Endodermal cell (in vitro differentiated cells): ENCODE data around the gene ZNF593OS. TPM values are rescaled to one million over a fixed set of nuclear protein-coding genes. Genes with fewer than 3 reads are reported as not detected.

Source experiments
- DNase-seq: peaks from one replicate; pipeline ENCODE4 v3.0.0-alpha.2; 2017
- H3K27ac ChIP-seq: 2 replicates; pipeline ENCODE4 v1.5.1; 2013; ENCODE audit warnings: mild to moderate bottlenecking, low read depth, low read length, moderate library complexity
- H3K27me3 ChIP-seq: 2 replicates; pipeline ENCODE4 v1.6.1; 2013; ENCODE audit warnings: mild to moderate bottlenecking, low read length, moderate library complexity; ENCODE audit not compliant: insufficient read depth, control insufficient read depth, poor library complexity, severe bottlenecking
- H3K36me3 ChIP-seq: 2 replicates; pipeline ENCODE4 v1.7.0; 2013; ENCODE audit warnings: mild to moderate bottlenecking, low read length, moderate library complexity; ENCODE audit not compliant: control insufficient read depth, insufficient read depth
- H3K4me1 ChIP-seq: one replicate; pipeline ENCODE4 v1.7.0; 2013; ENCODE audit warnings: low read length; ENCODE audit not compliant: control insufficient read depth, insufficient read depth
- H3K4me3 ChIP-seq: 2 replicates; pipeline ENCODE4 v1.5.1; 2013; ENCODE audit warnings: mild to moderate bottlenecking, low read length, moderate library complexity
- H3K9ac ChIP-seq: 2 replicates; pipeline ENCODE4 v1.6.1; 2013; ENCODE audit warnings: mild to moderate bottlenecking, low read length, moderate library complexity; ENCODE audit not compliant: poor library complexity, severe bottlenecking; ENCODE audit errors: extremely low read depth
- H3K9me3 ChIP-seq: 2 replicates; pipeline ENCODE4 v1.6.1; 2013; ENCODE audit warnings: mild to moderate bottlenecking, low read length, moderate library complexity; ENCODE audit not compliant: control insufficient read depth
- H3K27ac Mint-ChIP-seq: 2 replicates; pipeline ENCODE4 v1.8.0; 2020; ENCODE audit warnings: mixed read lengths
- H3K27me3 Mint-ChIP-seq: 2 replicates; pipeline ENCODE4 v1.8.0; 2021; ENCODE audit warnings: mild to moderate bottlenecking, mixed read lengths; ENCODE audit not compliant: insufficient read depth
- H3K36me3 Mint-ChIP-seq: 2 replicates; pipeline ENCODE4 v1.8.0; 2020; ENCODE audit warnings: low read depth, mixed read lengths
- H3K4me1 Mint-ChIP-seq: 2 replicates; pipeline ENCODE4 v1.8.0; 2020; ENCODE audit warnings: mixed read lengths
- H3K4me3 Mint-ChIP-seq: 2 replicates; pipeline ENCODE4 v1.8.0; 2020; ENCODE audit warnings: mild to moderate bottlenecking, moderate library complexity, mixed read lengths
- H3K9me3 Mint-ChIP-seq: 2 replicates; pipeline ENCODE4 v1.8.0; 2020; ENCODE audit warnings: mild to moderate bottlenecking, mixed read lengths
- WGBS, 2 experiments: methylation state at CpG; one replicate each; pipeline versions ENCODE4 v1.1.5 to v1.1.7; 2013; ENCODE audit warnings: missing lambda C conversion rate in 2 of 2, mixed read lengths in 1 of 2; ENCODE audit not compliant: insufficient coverage in 1 of 2, insufficient read length in 1 of 2; 5-methylcytosine and 5-hydroxymethylcytosine counted together
- total RNA-seq, 2 donors: library from RNA; stranded (reverse); fragmentation: NEBNext Ultra II Directional in 1 of 2; extraction: Animal tissue kit (Norgen Biotek cat#: 25700) in 1 of 2; gene quantifications; 2 replicates in 1 of 2; 3 replicates in 1 of 2; pipeline ENCODE4 v1.2.1, GENCODE V29; 2021
- TF ChIP-seq, protein P1 (sequence below): fragments of 200-600 bp; sonication (generic); conservative IDR thresholded peaks from 2 replicates; pipeline ENCODE4 v1.5.0; 2021; ENCODE audit warnings: antibody characterized with exemption, mild to moderate bottlenecking

ZNF593OS gene
- total RNA-seq, 2 donors from 2014 or later = not detected

- Histone ChIP-seq H3K9ac (no peak overlapping the region), H3K27me3 (no peaks in the 10 kb centered on the region), H3K36me3 (peaks cover 5% of the 10 kb centered on the region), H3K4me3 (no peak overlapping the region), H3K9me3 (no peaks in the 10 kb centered on the region), H3K27ac (no peak overlapping the region), H3K4me1 (no peaks in the 10 kb centered on the region)
- peak overlapping the region; percentile 65 for H3K27ac Mint-ChIP-seq
- TF ChIP-seq, protein P1, sequence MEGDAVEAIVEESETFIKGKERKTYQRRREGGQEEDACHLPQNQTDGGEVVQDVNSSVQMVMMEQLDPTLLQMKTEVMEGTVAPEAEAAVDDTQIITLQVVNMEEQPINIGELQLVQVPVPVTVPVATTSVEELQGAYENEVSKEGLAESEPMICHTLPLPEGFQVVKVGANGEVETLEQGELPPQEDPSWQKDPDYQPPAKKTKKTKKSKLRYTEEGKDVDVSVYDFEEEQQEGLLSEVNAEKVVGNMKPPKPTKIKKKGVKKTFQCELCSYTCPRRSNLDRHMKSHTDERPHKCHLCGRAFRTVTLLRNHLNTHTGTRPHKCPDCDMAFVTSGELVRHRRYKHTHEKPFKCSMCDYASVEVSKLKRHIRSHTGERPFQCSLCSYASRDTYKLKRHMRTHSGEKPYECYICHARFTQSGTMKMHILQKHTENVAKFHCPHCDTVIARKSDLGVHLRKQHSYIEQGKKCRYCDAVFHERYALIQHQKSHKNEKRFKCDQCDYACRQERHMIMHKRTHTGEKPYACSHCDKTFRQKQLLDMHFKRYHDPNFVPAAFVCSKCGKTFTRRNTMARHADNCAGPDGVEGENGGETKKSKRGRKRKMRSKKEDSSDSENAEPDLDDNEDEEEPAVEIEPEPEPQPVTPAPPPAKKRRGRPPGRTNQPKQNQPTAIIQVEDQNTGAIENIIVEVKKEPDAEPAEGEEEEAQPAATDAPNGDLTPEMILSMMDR = no peak
- peaks cover 29% of the 10 kb centered on the region for H3K36me3 Mint-ChIP-seq
- peaks cover 5% of the 10 kb centered on the region for H3K27me3 Mint-ChIP-seq
- DNase-seq = no peak
- H3K9me3 Mint-ChIP-seq = no peaks in the 10 kb centered on the region
- WGBS, 2 experiments = 89 to 100% methylated on average over 3 to 7 of the region's 7 CpGs
- peaks cover 6% of the 10 kb centered on the region for H3K4me1 Mint-ChIP-seq
- no peak overlapping the region for H3K4me3 Mint-ChIP-seq
Observed at GRCh38 chr1:26189751-26190275, 18.2 kb upstream of the ZNF593OS start.

GRCh38 chr1:26189331-26189730, 17.7 kb upstream of the ZNF593OS start:
- TF ChIP-seq, protein P1 = no peak
- Mint-ChIP-seq H3K36me3 (peaks cover 29% of the 10 kb centered on the region), H3K4me1 (peaks cover 6% of the 10 kb centered on the region), H3K27ac (peak overlapping the region; percentile 55), H3K9me3 (no peaks in the 10 kb centered on the region), H3K27me3 (peaks cover 5% of the 10 kb centered on the region), H3K4me3 (no peak overlapping the region)
- Histone ChIP-seq H3K27ac (no peak overlapping the region), H3K9ac (no peak overlapping the region), H3K27me3 (no peaks in the 10 kb centered on the region), H3K9me3 (no peaks in the 10 kb centered on the region), H3K4me1 (no peaks in the 10 kb centered on the region), H3K36me3 (peaks cover 5% of the 10 kb centered on the region), H3K4me3 (no peak overlapping the region)
- 97 to 100% methylated on average over 2 to 6 of the region's 6 CpGs for WGBS, 2 experiments
- DNase-seq = no peak

DNA sequence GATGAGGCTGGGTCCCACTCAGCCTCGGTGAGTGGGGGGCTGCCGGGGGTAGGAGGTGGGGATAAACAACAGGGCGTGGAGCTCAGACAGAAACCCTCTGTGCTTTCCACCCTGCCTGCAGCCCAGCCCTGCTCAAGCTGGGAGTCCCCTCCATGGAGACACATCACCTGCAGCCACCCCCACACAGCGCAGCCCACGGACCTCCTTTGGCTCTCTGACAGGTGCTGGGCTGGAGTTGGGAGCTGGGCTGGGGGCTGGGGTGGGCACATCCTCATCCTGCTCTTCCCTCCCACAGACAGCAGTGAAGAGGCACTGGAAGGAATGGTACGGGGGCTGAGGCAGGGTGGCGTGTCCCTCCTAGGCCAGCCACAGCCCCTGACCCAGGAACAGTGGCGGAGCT, 16.8 kb upstream of the ZNF593OS start:
- Histone ChIP-seq H3K9ac (no peak overlapping the region), H3K36me3 (peaks cover 5% of the 10 kb centered on the region), H3K9me3 (no peaks in the 10 kb centered on the region), H3K4me3 (no peak overlapping the region), H3K27me3 (no peaks in the 10 kb centered on the region), H3K27ac (no peak overlapping the region), H3K4me1 (no peaks in the 10 kb centered on the region)
- no peak overlapping the region for H3K4me3 Mint-ChIP-seq
- peaks cover 34% of the 10 kb centered on the region for H3K36me3 Mint-ChIP-seq
- 91 to 100% methylated on average over 2 to 8 of the region's 8 CpGs for WGBS, 2 experiments
- H3K27me3 Mint-ChIP-seq = peaks cover 3% of the 10 kb centered on the region
- no peak for DNase-seq
- H3K4me1 Mint-ChIP-seq = peaks cover 6% of the 10 kb centered on the region
- no peak overlapping the region for H3K27ac Mint-ChIP-seq
- no peaks in the 10 kb centered on the region for H3K9me3 Mint-ChIP-seq
- TF ChIP-seq, protein P1 = no peak
